Measurements from ENCODE around the gene ERN1. TPM values are rescaled to one million over a fixed set of nuclear protein-coding genes. Genes with fewer than 3 reads are reported as not detected.

The ERN1 gene
- total RNA-seq, 4 donors from 2014 or later = 14.6 to 54.4 (median 30.4) TPM

GRCh38 chr17:64099543-64099942 is 30.4 kb downstream of the ERN1 start:
- DNase-seq (ENCODE audit: low spot score) (no peak), ATAC-seq (ENCODE audit: low FRiP score) (no peak)
- no peak for TF ChIP-seq CTCF (IDR thresholded peaks at IDR 0.05)

- ATAC-seq (ENCODE audit: low FRiP score) (peak; percentile 70), DNase-seq (ENCODE audit: low spot score) (no peak)
- no peak for TF ChIP-seq CTCF (IDR thresholded peaks at IDR 0.05)
Measured at GRCh38 chr17:64097196-64097936, 32.6 kb downstream of the ERN1 start.

- ATAC-seq (ENCODE audit: low FRiP score) (no peak), DNase-seq (ENCODE audit: low spot score) (no peak)
- TF ChIP-seq CTCF (IDR thresholded peaks at IDR 0.05) = no peak
Measured at GRCh38 chr17:64096037-64096436, 33.9 kb downstream of the ERN1 start.

GRCh38 chr17:64095144-64095882 is 34.6 kb downstream of the ERN1 start:
- ATAC-seq (ENCODE audit: low FRiP score) (no peak), DNase-seq (ENCODE audit: low spot score) (no peak)

GRCh38 chr17:64094412-64094811 is 35.5 kb downstream of the ERN1 start:
- no peak for TF ChIP-seq CTCF (IDR thresholded peaks at IDR 0.05)
- ATAC-seq (ENCODE audit: low FRiP score) (no peak), DNase-seq (ENCODE audit: low spot score) (no peak)

More at GRCh38 chr17:64095144-64095882, 34.6 kb downstream of the ERN1 start:
- no peak for TF ChIP-seq CTCF (IDR thresholded peaks at IDR 0.05)

- no peak for TF ChIP-seq CTCF (IDR thresholded peaks at IDR 0.05)
- DNase-seq (ENCODE audit: low spot score) = no peak
- no peak for ATAC-seq (ENCODE audit: low FRiP score)
Measured at GRCh38 chr17:64092952-64093451, 36.9 kb downstream of the ERN1 start.

Data from omental fat pad (tissue), 4 donors.